NCI-H146 treated with DMSO at 0.1 percent for 48 hours (cell line): Measurements from ENCODE around the gene C11orf54.
"Not testable (repeated sequence)": the region's sequence is repeated elsewhere in the genome, so short reads cannot be mapped to it uniquely, and the experiment has no call there.

Experiments
- DNase-seq: peaks from one replicate; lab custom pipeline; 2025; ENCODE audit not compliant: unreplicated experiment; lab: John Stamatoyannopoulos, UW

C11orf54 gene

GRCh38 chr11:93734427-93735222 is 6.8 kb upstream of the C11orf54 start:
- no peak for DNase-seq

DNA sequence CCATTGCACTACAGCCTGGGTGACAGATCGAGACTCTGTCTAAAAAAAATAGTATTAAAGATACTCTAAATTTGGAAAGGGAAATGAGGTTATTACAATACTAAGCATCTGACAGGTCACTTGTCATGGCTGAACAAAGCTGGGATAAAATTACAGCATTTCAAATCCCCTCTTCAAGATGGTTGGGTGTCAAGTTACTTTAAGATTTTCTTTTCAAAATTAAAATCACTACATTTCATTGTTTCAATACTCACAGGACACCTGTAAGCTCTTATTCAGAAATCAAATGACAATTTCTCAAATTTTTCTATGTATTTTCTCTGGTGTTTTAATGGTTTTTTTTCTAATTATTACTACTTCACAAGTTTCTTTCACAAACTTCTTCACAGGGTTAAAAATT is 5.8 kb upstream of the C11orf54 start:
- DNase-seq: no peak

- DNase-seq: no peak
Observed at GRCh38 chr11:93736129-93736528, 5.3 kb upstream of the C11orf54 start.

- DNase-seq: no peak
Observed at GRCh38 chr11:93737904-93738612, 3.4 kb upstream of the C11orf54 start.

DNA sequence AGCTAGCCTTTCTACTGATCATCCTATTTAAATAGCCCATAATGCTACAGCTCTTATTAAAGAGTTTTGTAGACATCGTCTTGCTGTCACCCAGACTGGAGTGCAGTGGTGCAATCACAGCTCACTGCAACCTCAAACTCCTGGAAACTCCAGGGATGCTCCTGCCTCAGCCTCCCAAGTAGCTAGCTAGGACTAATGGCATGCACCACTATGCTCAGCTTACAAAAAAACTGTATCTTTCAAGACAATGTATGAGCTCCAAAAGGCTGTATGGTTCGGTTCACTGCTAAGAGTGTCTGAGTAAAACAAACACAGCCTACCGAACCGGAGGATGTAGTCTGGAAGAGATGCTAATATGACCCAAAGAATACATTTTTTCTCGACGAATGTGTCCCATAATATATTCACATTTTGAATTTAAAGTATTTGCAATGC is 2.8 kb upstream of the C11orf54 start:
- DNase-seq: no peak

- DNase-seq: no peak
Observed at GRCh38 chr11:93740031-93740729, 1.3 kb upstream of the C11orf54 start.

GRCh38 chr11:93740730-93741093 is 760 bp upstream of the C11orf54 start:
- DNase-seq: peak; percentile 46

DNA sequence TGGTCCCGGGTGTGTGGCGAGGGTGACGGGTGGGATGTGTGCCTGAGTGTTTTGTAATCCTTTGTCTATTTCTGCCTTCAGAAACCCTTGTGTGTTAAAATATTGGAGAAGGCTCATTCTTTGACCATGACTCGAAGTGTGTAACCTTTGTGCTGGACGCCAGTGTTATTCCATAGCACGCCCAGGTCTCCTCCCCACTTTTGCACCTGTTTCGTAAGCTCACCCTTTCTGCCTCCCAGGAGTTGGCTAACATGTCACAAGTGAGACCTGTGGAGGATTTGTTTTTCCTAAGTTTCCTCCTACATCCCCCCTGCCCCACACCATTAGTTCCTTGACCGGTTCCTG is 382 bp downstream of the C11orf54 start:
- no peak for DNase-seq

DNA sequence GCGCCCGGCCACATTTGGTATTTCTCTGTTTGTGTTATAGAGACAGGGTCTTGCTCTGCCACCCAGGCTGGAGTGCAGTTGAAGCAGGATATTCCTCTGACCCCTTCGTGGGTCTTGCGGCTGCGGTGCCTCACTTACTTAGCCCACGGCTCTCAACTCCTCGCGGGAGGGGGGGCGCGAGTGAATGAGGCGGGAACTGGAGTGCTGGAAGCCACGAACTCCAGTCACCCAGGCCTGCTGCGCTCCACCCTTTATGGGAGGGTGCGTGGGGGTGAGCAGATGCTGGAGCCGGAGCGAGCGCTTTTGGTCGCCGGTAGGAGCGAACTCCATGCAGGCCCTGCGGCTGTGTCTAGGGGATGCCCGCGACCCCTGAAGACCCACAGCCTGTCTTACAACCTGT is 1.8 kb downstream of the C11orf54 start:
- no peak for DNase-seq

DNA sequence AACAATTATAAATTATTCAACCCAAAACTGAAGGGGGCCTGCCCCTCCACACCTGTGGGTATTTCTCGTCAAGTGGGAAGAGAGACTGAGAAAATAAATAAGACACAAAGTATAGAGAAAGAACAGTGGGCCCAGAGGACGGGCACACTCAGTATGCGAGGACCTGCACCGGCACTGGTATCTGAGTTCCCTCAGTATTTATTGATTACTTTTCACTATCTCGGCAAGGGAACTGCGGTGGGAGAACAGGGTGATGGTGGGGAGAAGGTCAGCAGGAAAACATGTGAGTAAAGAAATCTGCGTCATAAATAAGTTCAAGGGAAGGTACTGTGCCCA is 3.2 kb downstream of the C11orf54 start:
- no peak for DNase-seq

DNA sequence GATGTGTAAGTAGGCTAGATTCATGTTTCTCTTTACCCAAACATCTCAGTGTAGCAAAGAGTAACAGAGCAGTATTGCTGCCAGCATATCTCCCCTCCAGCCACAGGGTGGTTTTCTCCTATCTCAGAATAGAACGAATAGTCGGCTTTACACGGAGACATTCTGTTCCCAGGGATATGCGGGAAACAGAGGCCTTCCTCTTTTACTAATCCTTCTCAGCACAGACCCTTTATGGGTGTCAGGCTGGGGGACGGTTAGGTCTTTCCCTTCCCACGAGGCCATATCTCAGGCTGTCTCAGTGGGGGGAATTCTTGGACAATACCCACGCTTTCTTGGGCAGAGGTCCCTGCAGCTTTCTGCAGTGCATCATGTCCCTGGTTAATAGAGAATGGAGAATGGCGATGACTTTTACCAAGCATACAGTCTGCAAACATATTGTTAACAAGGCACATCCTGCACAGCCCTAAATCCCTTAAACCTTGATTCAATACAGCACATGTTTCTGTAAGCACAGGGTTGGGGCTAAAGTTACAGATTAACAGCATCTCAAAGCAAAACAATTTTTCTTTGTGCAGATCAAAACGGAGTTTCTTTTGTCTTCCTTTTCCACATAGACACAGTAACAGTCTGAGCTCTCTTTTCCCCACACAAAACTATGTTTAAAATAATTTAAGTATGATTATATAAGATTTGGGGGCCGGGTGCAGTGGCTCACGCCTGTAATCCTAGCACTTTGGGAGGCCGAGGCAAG is 3.7 kb downstream of the C11orf54 start:
- not testable (repeated sequence) for DNase-seq

DNA sequence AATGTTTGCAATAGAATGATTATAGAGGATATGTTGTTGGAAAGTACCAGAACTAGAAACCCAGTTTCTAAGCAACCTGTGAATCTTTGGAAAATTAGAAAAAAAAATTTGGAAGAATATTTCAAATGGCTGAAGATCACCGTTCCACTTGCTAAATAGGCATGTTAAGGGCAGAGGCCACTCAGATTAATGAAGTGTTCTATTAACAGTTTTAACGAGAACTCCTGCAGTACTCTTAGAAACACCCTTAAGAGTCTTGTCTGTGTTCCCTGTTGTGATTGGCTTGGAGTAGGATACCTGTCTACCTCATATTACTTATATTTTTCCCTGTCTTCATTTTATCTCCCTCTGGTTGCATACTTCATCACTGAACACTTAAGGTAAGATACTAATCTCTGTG is 4.6 kb downstream of the C11orf54 start:
- DNase-seq: no peak

DNA sequence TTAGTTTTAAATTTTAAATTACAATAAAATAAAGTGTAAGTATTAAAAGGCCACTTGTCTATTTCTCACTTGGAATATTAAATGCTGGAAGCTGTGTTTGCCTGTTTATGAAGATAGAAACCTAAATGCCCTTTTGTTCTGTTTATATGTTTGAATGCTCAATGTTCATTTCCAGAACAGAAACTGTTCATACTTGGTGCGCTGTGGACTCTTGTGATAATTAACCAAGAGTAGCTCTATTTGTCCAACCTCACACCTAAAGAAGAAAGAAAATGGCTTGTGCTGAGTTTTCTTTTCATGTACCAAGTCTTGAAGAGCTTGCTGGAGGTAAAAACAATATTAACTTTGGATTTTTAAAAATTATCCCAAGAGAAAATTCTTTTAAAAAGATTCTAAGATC is 5.7 kb downstream of the C11orf54 start:
- DNase-seq: no peak

GRCh38 chr11:93751001-93751400 is 9.5 kb downstream of the C11orf54 start:
- DNase-seq: no peak

- no peak for DNase-seq
Observed at GRCh38 chr11:93753241-93753640, 11.8 kb downstream of the C11orf54 start.

GRCh38 chr11:93756748-93757147 is 15.3 kb downstream of the C11orf54 start:
- no peak for DNase-seq

DNA sequence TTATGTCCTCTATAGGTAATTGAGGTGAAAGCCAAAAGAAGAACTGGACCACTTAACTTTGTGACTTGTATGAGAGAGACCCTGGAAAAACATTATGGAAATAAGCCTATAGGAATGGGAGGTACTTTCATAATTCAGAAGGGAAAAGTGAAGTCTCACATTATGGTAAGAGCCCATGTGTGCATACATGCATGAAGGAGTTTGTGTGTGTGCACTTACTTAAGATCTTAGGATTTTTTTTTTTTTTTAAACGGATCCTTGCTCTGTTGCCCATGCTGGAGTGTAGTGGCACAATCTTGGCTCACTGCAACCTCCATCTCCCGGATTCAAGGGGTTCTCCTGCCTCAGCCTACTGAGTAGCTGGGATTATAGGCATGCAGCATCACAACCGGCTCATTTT is 15.8 kb downstream of the C11orf54 start:
- DNase-seq: no peak

GRCh38 chr11:93757924-93758865 is 16.7 kb downstream of the C11orf54 start:
- no peak for DNase-seq

DNA sequence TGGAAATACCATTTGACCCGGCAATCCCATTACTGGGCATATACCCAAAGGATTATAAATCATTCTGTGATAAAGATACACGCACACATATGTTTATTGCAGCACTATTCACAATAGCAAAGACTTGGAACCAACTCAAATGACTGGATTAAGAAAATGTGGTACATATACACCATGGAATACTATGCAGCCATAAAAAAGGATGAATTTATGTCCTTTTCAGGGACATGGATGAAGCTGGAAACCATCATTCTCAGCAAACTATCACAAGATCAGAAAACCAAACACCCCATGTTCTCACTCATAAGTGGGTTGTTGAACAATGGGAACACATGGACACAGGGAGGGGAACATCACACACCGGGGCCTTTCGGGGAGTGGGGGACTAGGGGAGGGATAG is 17.7 kb downstream of the C11orf54 start:
- not testable (repeated sequence) for DNase-seq

DNA sequence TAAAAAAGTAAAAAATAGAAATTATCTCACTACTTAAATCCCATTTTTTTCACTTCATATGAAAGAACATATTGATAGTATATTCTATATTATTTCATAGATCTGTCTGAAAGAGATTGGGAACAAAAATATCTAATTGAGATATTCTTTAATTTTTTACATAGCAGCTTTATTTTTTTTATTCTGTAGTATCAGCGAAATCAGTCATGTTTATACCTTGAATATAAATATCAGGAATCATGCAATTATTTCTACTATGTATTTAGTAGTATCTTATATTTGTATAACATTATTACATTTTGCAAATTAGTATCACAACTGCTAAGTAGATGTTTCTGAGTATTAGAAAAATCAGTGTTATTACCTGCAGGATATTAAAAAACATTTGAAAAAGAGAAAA is 20.4 kb downstream of the C11orf54 start:
- no peak for DNase-seq
